ENCODE data around the gene DIO2. TPM values are rescaled to one million over a fixed set of nuclear protein-coding genes. Genes with fewer than 3 reads are reported as not detected.

The DIO2 gene
- total and polyA plus RNA-seq, 2 donors (not counting 1 experiment from before 2014, with no cell fraction given) = 2.5 to 3.3 TPM

GRCh38 chr14:80215081-80215480 lies 3.8 kb upstream of the DIO2 start:
- no peak overlapping the region for H3K9ac ChIP-seq (ENCODE audit: insufficient read depth, low read length)
- TF ChIP-seq EZH2 (IDR thresholded peaks at IDR 0.05; ENCODE audit: low read length, missing control alignments) = no peak
- no peak for TF ChIP-seq CTCF (conservative IDR thresholded peaks at IDR 0.05 in 1 of 2, IDR thresholded peaks at IDR 0.05 in 1 of 2; ENCODE audit: low read depth in 1 of 2, low read length in 2 of 2)
- no peak overlapping the region for H3K4me2 ChIP-seq (ENCODE audit: extremely low read depth, insufficient read depth, low read length)
- no peaks in the 10 kb centered on the region for H3K36me3 ChIP-seq (ENCODE audit: control insufficient read depth, insufficient read depth, low read length)
- H3K27me3 ChIP-seq (ENCODE audit: control insufficient read depth, insufficient read depth, low read length) = no peaks in the 10 kb centered on the region
- H3K27ac ChIP-seq (ENCODE audit: insufficient read depth, low read length) = no peak overlapping the region
- no peaks in the 10 kb centered on the region for H3K4me1 ChIP-seq (ENCODE audit: control insufficient read depth, extremely low read depth, insufficient read depth, low read length)
- no peaks in the 10 kb centered on the region for H3K79me2 ChIP-seq (ENCODE audit: control insufficient read depth, insufficient read depth, low read length)
- no peaks in the 10 kb centered on the region for H3K9me3 ChIP-seq (ENCODE audit: control insufficient read depth, insufficient read depth, low read depth, low read length)
- peak in 1 of 2 donors; percentile 31 for DNase-seq (ENCODE audit: low read depth in 2 of 2)
- H4K20me1 ChIP-seq (ENCODE audit: control insufficient read depth, extremely low read depth, insufficient read depth, low read length) = no peaks in the 10 kb centered on the region
- H2AFZ ChIP-seq (ENCODE audit: low read length) = no peak overlapping the region
- H3K4me3 ChIP-seq (replicated peaks in 1 of 4; ENCODE audit: control extremely low read depth in 1 of 4, insufficient read depth in 1 of 4, low read depth in 3 of 4, low read length in 4 of 4) = no peak overlapping the region

GRCh38 chr14:80213602-80214001 lies 2.3 kb upstream of the DIO2 start:
- Histone ChIP-seq H3K9me3 (ENCODE audit: control insufficient read depth, insufficient read depth, low read depth, low read length) (no peaks in the 10 kb centered on the region), H3K79me2 (ENCODE audit: control insufficient read depth, insufficient read depth, low read length) (no peaks in the 10 kb centered on the region), H3K4me1 (ENCODE audit: control insufficient read depth, extremely low read depth, insufficient read depth, low read length) (no peaks in the 10 kb centered on the region), H2AFZ (ENCODE audit: low read length) (no peak overlapping the region), H3K4me2 (ENCODE audit: extremely low read depth, insufficient read depth, low read length) (no peak overlapping the region), H3K27ac (ENCODE audit: insufficient read depth, low read length) (no peak overlapping the region), H3K27me3 (ENCODE audit: control insufficient read depth, insufficient read depth, low read length) (no peaks in the 10 kb centered on the region), H3K36me3 (ENCODE audit: control insufficient read depth, insufficient read depth, low read length) (no peaks in the 10 kb centered on the region), H3K9ac (ENCODE audit: insufficient read depth, low read length) (no peak overlapping the region), H3K4me3 (replicated peaks in 1 of 4; ENCODE audit: control extremely low read depth in 1 of 4, insufficient read depth in 1 of 4, low read depth in 3 of 4, low read length in 4 of 4) (no peak overlapping the region), H4K20me1 (ENCODE audit: control insufficient read depth, extremely low read depth, insufficient read depth, low read length) (no peaks in the 10 kb centered on the region)
- DNase-seq (ENCODE audit: low read depth in 2 of 2) = peak; percentile 56 to 79
- TF ChIP-seq CTCF (conservative IDR thresholded peaks at IDR 0.05 in 1 of 2, IDR thresholded peaks at IDR 0.05 in 1 of 2; ENCODE audit: low read depth in 1 of 2, low read length in 2 of 2) (peak; percentile 70), EZH2 (IDR thresholded peaks at IDR 0.05; ENCODE audit: low read length, missing control alignments) (no peak)

GRCh38 chr14:80212023-80212397 lies 706 bp upstream of the DIO2 start:
- no peak overlapping the region for H3K9ac ChIP-seq (ENCODE audit: insufficient read depth, low read length)
- no peaks in the 10 kb centered on the region for H3K27me3 ChIP-seq (ENCODE audit: control insufficient read depth, insufficient read depth, low read length)
- peak; percentile 72 to 90 for DNase-seq (ENCODE audit: low read depth in 2 of 2)
- H3K36me3 ChIP-seq (ENCODE audit: control insufficient read depth, insufficient read depth, low read length) = no peaks in the 10 kb centered on the region
- H4K20me1 ChIP-seq (ENCODE audit: control insufficient read depth, extremely low read depth, insufficient read depth, low read length) = no peaks in the 10 kb centered on the region
- H3K4me2 ChIP-seq (ENCODE audit: extremely low read depth, insufficient read depth, low read length) = peak overlapping the region; percentile 88
- H3K79me2 ChIP-seq (ENCODE audit: control insufficient read depth, insufficient read depth, low read length) = no peaks in the 10 kb centered on the region
- no peaks in the 10 kb centered on the region for H3K9me3 ChIP-seq (ENCODE audit: control insufficient read depth, insufficient read depth, low read depth, low read length)
- H3K4me3 ChIP-seq (replicated peaks in 1 of 4; ENCODE audit: control extremely low read depth in 1 of 4, insufficient read depth in 1 of 4, low read depth in 3 of 4, low read length in 4 of 4) = peak overlapping the region; percentile 29 to 76 (median 45)
- H3K27ac ChIP-seq (ENCODE audit: insufficient read depth, low read length) = no peak overlapping the region
- TF ChIP-seq CTCF (conservative IDR thresholded peaks at IDR 0.05 in 1 of 2, IDR thresholded peaks at IDR 0.05 in 1 of 2; ENCODE audit: low read depth in 1 of 2, low read length in 2 of 2) = no peak
- no peak for TF ChIP-seq EZH2 (IDR thresholded peaks at IDR 0.05; ENCODE audit: low read length, missing control alignments)
- peak overlapping the region; percentile 39 for H2AFZ ChIP-seq (ENCODE audit: low read length)
- H3K4me1 ChIP-seq (ENCODE audit: control insufficient read depth, extremely low read depth, insufficient read depth, low read length) = no peaks in the 10 kb centered on the region

All from fibroblast of lung (primary cell).